ENCODE data around the gene ELAC1. TPM values are rescaled to one million over a fixed set of nuclear protein-coding genes. Genes with fewer than 3 reads are reported as not detected.

Gene ELAC1
- total RNA-seq, 3 donors from 2014 or later (not counting 1 experiment from before 2014, with no cell fraction given), result 7.9 to 10.0 (median 8.9) TPM

GRCh38 chr18:50973367-50974126 lies 5.7 kb downstream of the ELAC1 start:
- peaks cover 25% of the 10 kb centered on the region for H3K36me3 Mint-ChIP-seq
- no peak overlapping the region for H3K4me3 Mint-ChIP-seq
- H3K27ac Mint-ChIP-seq, result no peak overlapping the region
- intact Hi-C loops (cut with micrococcal nuclease), result no loop called here
- no peak overlapping the region for H3K27ac ChIP-seq (ENCODE audit: low read length)
- DNase-seq, result no peak
- H3K9me3 ChIP-seq (ENCODE audit: control insufficient read depth, insufficient read depth, low read length), result peaks cover 8% of the 10 kb centered on the region
- peaks cover 12 to 25% of the 10 kb centered on the region in 2 donors for H3K4me1 Mint-ChIP-seq
- no peaks in the 10 kb centered on the region for H3K4me1 ChIP-seq (ENCODE audit: control insufficient read depth, insufficient read depth, low read length)
- peaks cover 3 to 4% of the 10 kb centered on the region in 2 donors for H3K9me3 Mint-ChIP-seq
- H3K27me3 Mint-ChIP-seq (ENCODE audit: low read depth in 2 of 2), result no peaks in the 10 kb centered on the region
- H3K4me3 ChIP-seq (ENCODE audit: low read length), result no peak overlapping the region
- no peak for ATAC-seq
- H3K36me3 ChIP-seq (ENCODE audit: control insufficient read depth, insufficient read depth, low read length), result peaks cover 38% of the 10 kb centered on the region
- TF ChIP-seq, protein P1, sequence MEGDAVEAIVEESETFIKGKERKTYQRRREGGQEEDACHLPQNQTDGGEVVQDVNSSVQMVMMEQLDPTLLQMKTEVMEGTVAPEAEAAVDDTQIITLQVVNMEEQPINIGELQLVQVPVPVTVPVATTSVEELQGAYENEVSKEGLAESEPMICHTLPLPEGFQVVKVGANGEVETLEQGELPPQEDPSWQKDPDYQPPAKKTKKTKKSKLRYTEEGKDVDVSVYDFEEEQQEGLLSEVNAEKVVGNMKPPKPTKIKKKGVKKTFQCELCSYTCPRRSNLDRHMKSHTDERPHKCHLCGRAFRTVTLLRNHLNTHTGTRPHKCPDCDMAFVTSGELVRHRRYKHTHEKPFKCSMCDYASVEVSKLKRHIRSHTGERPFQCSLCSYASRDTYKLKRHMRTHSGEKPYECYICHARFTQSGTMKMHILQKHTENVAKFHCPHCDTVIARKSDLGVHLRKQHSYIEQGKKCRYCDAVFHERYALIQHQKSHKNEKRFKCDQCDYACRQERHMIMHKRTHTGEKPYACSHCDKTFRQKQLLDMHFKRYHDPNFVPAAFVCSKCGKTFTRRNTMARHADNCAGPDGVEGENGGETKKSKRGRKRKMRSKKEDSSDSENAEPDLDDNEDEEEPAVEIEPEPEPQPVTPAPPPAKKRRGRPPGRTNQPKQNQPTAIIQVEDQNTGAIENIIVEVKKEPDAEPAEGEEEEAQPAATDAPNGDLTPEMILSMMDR (IDR thresholded peaks at IDR 0.05), result no peak
- WGBS (ENCODE audit: insufficient coverage), result 88% methylated on average over 3 of the region's 4 CpGs
- no peaks in the 10 kb centered on the region for H3K27me3 ChIP-seq (ENCODE audit: control insufficient read depth, insufficient read depth, low read length)

DNA sequence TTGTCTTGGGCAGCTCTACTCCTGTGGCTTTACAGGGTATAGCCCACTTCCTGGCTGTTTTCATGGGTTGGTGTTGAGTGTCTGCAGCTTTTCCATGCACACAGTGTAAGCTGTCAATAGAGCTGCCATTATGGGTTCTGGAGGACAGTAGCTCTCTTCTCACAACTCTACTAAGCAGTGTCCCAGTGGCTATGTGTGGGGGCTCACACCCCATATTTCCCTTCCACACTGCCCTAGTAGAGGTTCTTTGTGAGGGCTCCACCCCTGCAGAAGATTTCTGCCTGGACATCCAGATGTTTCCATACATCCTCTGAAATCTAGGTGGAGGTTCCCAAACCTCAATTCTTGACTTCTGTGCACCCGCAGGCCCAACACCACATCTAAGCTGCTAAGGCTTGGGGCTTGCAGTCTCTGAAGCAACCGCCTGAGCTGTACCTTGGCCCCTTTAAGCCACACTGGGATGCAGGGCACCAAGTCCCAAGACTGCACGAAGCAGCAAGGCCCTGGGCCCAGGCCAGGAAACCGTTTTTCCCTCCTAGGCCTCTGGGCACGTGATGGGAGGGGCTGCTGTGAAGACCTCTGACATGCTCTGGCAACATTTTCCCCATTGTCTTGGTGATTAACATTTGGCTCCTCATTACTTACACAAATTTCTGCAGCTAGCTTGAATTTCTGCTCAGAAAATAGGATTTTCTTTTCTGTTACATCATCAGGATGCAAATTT lies 9.4 kb downstream of the ELAC1 start:
- WGBS (ENCODE audit: insufficient coverage), result 90% methylated on average over 5 of the region's 5 CpGs
- Mint-ChIP-seq H3K27ac (no peak overlapping the region), H3K4me3 (no peak overlapping the region), H3K36me3 (peaks cover 28% of the 10 kb centered on the region), H3K9me3 (peaks cover 3 to 4% of the 10 kb centered on the region in 2 donors), H3K4me1 (peaks cover 0 to 6% of the 10 kb centered on the region in 2 donors), H3K27me3 (ENCODE audit: low read depth in 2 of 2) (no peaks in the 10 kb centered on the region)
- Histone ChIP-seq H3K4me1 (ENCODE audit: control insufficient read depth, insufficient read depth, low read length) (no peaks in the 10 kb centered on the region), H3K9me3 (ENCODE audit: control insufficient read depth, insufficient read depth, low read length) (peaks cover 8% of the 10 kb centered on the region), H3K36me3 (ENCODE audit: control insufficient read depth, insufficient read depth, low read length) (peaks cover 46% of the 10 kb centered on the region), H3K4me3 (ENCODE audit: low read length) (no peak overlapping the region), H3K27me3 (ENCODE audit: control insufficient read depth, insufficient read depth, low read length) (no peaks in the 10 kb centered on the region), H3K27ac (ENCODE audit: low read length) (no peak overlapping the region)
- DNase-seq (no peak), ATAC-seq (no peak)
- intact Hi-C loops (cut with micrococcal nuclease), result no loop called here
- TF ChIP-seq, protein P1 (IDR thresholded peaks at IDR 0.05), result no peak

- H3K9me3 ChIP-seq (ENCODE audit: control insufficient read depth, insufficient read depth, low read length), result peaks cover 8% of the 10 kb centered on the region
- intact Hi-C loops (cut with micrococcal nuclease), result no loop called here
- no peak for DNase-seq
- H3K36me3 ChIP-seq (ENCODE audit: control insufficient read depth, insufficient read depth, low read length), result peaks cover 28% of the 10 kb centered on the region
- no peak for ATAC-seq
- no peaks in the 10 kb centered on the region for H3K27me3 ChIP-seq (ENCODE audit: control insufficient read depth, insufficient read depth, low read length)
- Mint-ChIP-seq H3K4me3 (no peak overlapping the region), H3K27ac (no peak overlapping the region), H3K36me3 (peaks cover 18% of the 10 kb centered on the region), H3K4me1 (peaks cover 6 to 8% of the 10 kb centered on the region in 2 donors), H3K9me3 (peaks cover 0 to 2% of the 10 kb centered on the region in 2 donors), H3K27me3 (ENCODE audit: low read depth in 2 of 2) (no peaks in the 10 kb centered on the region)
- H3K4me3 ChIP-seq (ENCODE audit: low read length), result no peak overlapping the region
- TF ChIP-seq, protein P1 (IDR thresholded peaks at IDR 0.05), result no peak
- H3K4me1 ChIP-seq (ENCODE audit: control insufficient read depth, insufficient read depth, low read length), result no peaks in the 10 kb centered on the region
- 90% methylated on average over 1 of the region's 1 CpG for WGBS (ENCODE audit: insufficient coverage)
- no peak overlapping the region for H3K27ac ChIP-seq (ENCODE audit: low read length)
These were observed 13.5 kb downstream of the ELAC1 start for GRCh38 chr18:50981381-50981780.

All from natural killer cell (primary cell).